ENCODE data around the gene HS3ST2.
"Not testable (repeated sequence)": the region's sequence is repeated elsewhere in the genome, so short reads cannot be mapped to it uniquely, and the experiment has no call there.

Gene HS3ST2

DNA sequence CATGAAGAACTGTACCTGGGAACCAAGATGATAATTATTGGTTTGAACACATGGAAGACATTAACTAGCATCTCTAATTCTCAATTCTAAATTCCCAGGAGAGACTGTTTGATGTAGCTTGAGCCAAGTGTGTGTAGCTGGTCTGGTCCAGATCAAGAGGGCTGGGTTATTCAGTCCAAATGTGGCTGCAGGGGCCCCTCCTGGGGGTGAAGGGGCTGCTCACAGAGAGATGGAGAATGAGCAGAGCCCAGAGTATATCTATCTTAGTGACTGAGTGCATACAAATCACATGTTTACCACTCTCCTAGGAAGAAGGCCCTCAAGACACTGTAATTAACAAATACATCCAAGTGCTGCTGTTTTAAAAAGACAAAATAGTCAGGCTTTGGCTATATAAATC, 50.4 kb downstream of the HS3ST2 start:
- H3K27ac ChIP-seq: no peak overlapping the region

GRCh38 chr16:22868593-22869224, 54.7 kb downstream of the HS3ST2 start:
- Histone ChIP-seq H3K27ac (no peak overlapping the region), H3K4me3 (no peak overlapping the region)

More for the DNA sequence above, 50.4 kb downstream of the HS3ST2 start:
- H3K4me3 ChIP-seq: no peak overlapping the region

GRCh38 chr16:22871861-22872260, 57.9 kb downstream of the HS3ST2 start:
- Histone ChIP-seq H3K27ac (no peak overlapping the region), H3K4me3 (no peak overlapping the region)

- Histone ChIP-seq H3K27ac (no peak overlapping the region), H3K4me3 (no peak overlapping the region)
Observed at GRCh38 chr16:22874394-22874793, 60.4 kb downstream of the HS3ST2 start.

DNA sequence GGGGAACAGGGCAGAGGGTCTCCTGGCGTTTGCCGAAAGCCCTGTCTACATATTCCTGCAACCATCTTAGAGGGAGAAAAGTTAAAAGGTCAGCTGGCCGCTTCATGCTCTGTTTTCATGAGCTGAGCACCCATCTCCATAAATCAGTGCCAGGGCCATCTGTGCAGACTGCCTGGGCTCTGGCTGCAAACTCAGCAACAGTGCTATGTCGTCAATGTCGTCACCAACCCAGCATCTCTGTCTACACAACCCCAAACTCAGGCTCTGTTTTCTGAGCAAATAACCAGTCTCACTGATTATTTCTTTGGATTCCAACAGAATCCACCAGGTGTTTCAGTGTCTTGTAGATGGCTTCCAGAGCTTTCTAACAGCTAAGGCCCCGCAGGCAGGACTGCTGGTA, 65.0 kb downstream of the HS3ST2 start:
- Histone ChIP-seq H3K27ac (no peak overlapping the region), H3K4me3 (no peak overlapping the region)

DNA sequence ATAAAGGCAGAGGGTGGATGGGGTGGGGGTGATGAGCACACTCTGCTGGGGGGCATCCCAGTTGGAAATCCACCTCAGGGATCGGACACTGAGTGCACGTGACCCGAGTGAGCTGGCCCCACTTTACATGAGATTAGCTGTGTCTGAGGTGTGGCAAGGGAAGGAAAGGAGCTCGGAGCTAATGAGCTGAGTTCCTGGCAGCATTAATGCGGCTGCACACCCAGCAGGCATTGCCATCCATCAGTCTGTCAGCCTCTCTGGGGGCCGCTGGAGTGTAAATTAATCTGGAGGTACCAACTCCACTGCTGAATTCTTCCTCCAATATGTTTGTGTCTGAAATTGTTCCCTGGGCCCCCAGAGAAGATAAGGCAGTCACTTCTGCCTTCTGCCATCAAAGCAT, 65.5 kb downstream of the HS3ST2 start:
- no peak overlapping the region for H3K4me3 ChIP-seq
- H3K27ac ChIP-seq: no peak overlapping the region

DNA sequence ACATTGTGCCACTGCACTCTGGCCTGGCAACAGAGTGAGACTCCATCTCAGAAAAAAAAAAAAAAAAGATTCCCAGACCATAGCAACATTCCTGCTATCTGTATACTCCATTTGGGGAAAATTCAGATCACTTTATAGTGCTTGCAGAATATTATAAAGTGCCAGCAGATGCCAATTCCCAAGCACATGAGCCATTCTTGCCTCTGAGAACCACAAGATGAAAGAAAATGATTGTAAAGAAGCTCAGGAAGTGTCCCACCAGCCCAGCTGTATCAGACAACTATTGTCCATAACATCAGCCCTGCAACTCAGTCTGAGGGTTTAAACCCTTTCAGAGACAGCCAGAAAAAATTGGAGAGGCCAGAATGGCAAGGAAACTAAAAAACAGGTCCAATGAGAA, 69.0 kb downstream of the HS3ST2 start:
- Histone ChIP-seq H3K4me3 (no peak overlapping the region), H3K27ac (no peak overlapping the region)

- no peak overlapping the region for H3K27ac ChIP-seq
Observed at GRCh38 chr16:22885951-22886350, 72.0 kb downstream of the HS3ST2 start.

DNA sequence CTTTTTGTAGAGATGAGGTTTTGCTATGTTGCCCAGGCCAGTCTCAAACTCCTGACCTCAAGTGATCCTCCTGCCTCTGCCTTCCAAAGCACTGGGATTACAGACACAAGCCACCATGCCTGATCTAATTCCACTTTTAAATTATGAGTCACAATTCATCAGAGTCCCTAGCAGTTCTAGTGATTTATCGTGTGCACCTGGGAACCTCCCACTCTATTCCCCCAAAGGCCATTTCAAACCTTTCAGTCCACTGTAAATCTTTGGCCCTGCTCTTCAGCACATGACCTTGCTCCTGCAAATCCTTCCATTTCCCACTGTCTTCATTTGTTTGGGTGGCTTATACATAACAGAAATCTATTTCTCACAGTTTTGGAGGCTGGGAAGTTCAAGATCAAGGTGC, 73.0 kb downstream of the HS3ST2 start:
- no peak overlapping the region for H3K27ac ChIP-seq
- H3K4me3 ChIP-seq: no peak overlapping the region

More at GRCh38 chr16:22885951-22886350, 72.0 kb downstream of the HS3ST2 start:
- H3K4me3 ChIP-seq: no peak overlapping the region

GRCh38 chr16:22887445-22887844, 73.5 kb downstream of the HS3ST2 start:
- no peak overlapping the region for H3K27ac ChIP-seq
- H3K4me3 ChIP-seq: no peak overlapping the region

DNA sequence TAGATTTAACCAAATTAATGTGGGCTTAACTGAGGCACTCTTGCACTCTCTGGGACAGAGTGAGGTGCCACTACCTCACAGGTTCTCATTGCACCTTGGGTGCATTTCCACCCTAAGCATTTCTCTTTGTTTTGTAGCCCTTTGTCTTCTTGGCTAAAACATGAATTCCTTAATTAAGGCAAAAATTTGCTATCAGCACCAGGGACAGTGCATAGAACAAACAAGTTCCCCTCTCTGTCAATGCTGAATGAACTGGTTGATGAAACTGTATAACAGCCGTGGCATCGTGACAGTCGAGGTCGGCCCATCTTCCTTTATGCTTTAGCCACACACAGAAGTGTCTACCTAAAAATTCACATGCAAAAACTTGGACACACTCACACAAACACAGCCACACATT, 74.8 kb downstream of the HS3ST2 start:
- H3K4me3 ChIP-seq: no peak overlapping the region
- no peak overlapping the region for H3K27ac ChIP-seq

GRCh38 chr16:22890976-22891375, 77.0 kb downstream of the HS3ST2 start:
- Histone ChIP-seq H3K4me3 (no peak overlapping the region), H3K27ac (no peak overlapping the region)

GRCh38 chr16:22897184-22897583, 83.2 kb downstream of the HS3ST2 start:
- no peak overlapping the region for H3K27ac ChIP-seq
- no peak overlapping the region for H3K4me3 ChIP-seq

DNA sequence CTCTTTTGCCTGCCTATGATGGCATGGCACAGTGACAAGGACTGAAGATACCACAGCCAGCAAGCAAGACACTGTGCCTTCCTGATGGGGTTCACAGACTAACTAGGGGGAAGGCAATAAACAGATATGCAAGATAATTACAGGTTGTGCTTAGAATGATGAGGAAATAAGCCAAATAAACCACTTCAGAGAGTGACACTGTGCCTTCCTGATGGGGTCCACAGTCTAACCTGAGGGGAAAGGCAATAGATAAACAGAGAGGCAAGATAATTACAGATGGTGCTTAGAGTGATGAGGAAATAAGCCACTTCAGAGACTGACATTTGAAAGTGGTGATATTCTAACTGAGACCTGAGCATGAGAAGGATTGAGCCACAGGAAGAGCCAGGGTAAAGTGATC, 84.2 kb downstream of the HS3ST2 start:
- Histone ChIP-seq H3K27ac (no peak overlapping the region), H3K4me3 (no peak overlapping the region)

GRCh38 chr16:22898874-22899348, 84.9 kb downstream of the HS3ST2 start:
- Histone ChIP-seq H3K27ac (no peak overlapping the region), H3K4me3 (no peak overlapping the region)

- peak overlapping the region in 1 of 21 experiments; percentile 3 for H3K27ac ChIP-seq
- not testable (repeated sequence) for H3K4me3 ChIP-seq
Observed at GRCh38 chr16:22899567-22899966, 85.6 kb downstream of the HS3ST2 start.

DNA sequence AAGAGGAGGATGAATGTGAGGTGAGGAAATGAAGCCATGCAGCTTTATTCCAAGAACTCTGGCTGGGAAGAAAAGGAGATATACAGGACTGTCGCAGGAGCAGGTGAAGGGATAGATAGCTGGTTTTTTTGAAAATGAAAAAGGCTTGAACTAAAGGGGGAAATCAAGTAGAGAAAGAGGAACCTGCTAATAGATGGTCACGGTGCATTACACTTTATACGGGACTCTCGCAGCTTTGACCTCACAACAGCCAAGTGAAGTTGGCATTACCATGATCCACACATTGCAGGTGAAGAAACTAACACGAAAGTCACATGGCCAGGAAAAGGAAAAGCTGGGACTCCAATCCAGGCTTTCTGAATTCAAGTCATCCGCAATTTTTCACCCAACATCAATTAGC, 86.9 kb downstream of the HS3ST2 start:
- H3K4me3 ChIP-seq: no peak overlapping the region
- H3K27ac ChIP-seq: no peak overlapping the region

GRCh38 chr16:22901563-22901962, 87.6 kb downstream of the HS3ST2 start:
- no peak overlapping the region for H3K4me3 ChIP-seq
- no peak overlapping the region for H3K27ac ChIP-seq

GRCh38 chr16:22903716-22904115, 89.8 kb downstream of the HS3ST2 start:
- H3K27ac ChIP-seq: no peak overlapping the region

DNA sequence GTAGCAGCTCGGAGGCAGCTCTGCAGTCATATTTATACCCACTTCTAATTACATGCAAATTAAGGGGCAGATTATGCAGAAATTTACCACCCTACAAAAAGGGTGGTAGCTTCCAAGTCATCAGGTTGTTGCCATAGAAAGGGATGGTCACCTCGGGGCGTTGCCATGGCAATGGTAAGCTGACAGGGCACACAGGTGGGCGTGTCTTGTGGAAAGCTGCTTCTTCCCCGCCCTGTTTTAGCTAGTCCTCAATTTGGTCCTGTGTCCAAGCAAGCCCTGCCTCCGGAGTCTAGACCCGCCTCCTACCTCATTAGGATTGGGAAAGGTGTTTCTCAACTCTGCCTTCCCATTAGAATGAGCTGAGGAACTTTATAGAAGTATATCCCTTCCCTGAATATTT, 98.7 kb downstream of the HS3ST2 start:
- Histone ChIP-seq H3K27ac (no peak overlapping the region), H3K4me3 (no peak overlapping the region)

More at GRCh38 chr16:22903716-22904115, 89.8 kb downstream of the HS3ST2 start:
- no peak overlapping the region for H3K4me3 ChIP-seq

DNA sequence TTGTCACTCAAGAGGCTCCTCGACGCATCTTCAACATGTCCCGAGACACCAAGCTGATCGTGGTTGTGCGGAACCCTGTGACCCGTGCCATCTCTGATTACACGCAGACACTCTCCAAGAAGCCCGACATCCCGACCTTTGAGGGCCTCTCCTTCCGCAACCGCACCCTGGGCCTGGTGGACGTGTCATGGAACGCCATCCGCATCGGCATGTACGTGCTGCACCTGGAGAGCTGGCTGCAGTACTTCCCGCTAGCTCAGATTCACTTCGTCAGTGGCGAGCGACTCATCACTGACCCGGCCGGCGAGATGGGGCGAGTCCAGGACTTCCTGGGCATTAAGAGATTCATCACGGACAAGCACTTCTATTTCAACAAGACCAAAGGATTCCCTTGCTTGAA, 101.0 kb downstream of the HS3ST2 start:
- Histone ChIP-seq H3K27ac (no peak overlapping the region), H3K4me3 (no peak overlapping the region)

GRCh38 chr16:22923491-22923890, 109.5 kb downstream of the HS3ST2 start:
- no peak overlapping the region for H3K27ac ChIP-seq
- no peak overlapping the region for H3K4me3 ChIP-seq

Data from skin epidermis (tissue), 12 donors.